Spleen (tissue), 11 donors: ENCODE measurements around the gene ACOXL. TPM values are rescaled to one million over a fixed set of nuclear protein-coding genes. Genes with fewer than 3 reads are reported as not detected.

Source experiments
- DNase-seq: peaks from one replicate; pipeline ENCODE4 v3.0.0-alpha.2; 2020
- H3K27ac ChIP-seq, 8 donors: fragments of 200-600 bp; sonication (generic) in 7 of 8; 1 replicate in 4 of 8; 2 replicates in 4 of 8; pipeline versions ENCODE4 v1.5.0 to v1.8.0; 2016 to 2021; ENCODE audit warnings: inconsistent platforms in 4 of 8, mild to moderate bottlenecking in 4 of 8, moderate library complexity in 1 of 8
- H3K27me3 ChIP-seq, 7 donors: fragments of 200-600 bp; sonication (generic) in 6 of 7; replicated peaks in 1 of 7; 1 replicate in 4 of 7; 2 replicates in 3 of 7; pipeline versions ENCODE4 v1.5.0 to v1.8.0; 2016 to 2021; ENCODE audit warnings: inconsistent platforms in 3 of 7, mild to moderate bottlenecking in 1 of 7
- H3K36me3 ChIP-seq, 6 donors: fragments of 200-600 bp; sonication (generic) in 5 of 6; 1 replicate in 4 of 6; 2 replicates in 2 of 6; pipeline versions ENCODE4 v1.5.0 to v1.8.0; 2016 to 2021; ENCODE audit warnings: inconsistent platforms in 2 of 6
- H3K4me1 ChIP-seq, 6 donors: fragments of 200-600 bp; sonication (generic) in 5 of 6; 1 replicate in 3 of 6; 2 replicates in 3 of 6; pipeline versions ENCODE4 v1.5.0 to v1.8.0; 2016 to 2021; ENCODE audit warnings: inconsistent platforms in 3 of 6
- H3K4me3 ChIP-seq, 8 donors: fragments of 200-600 bp; sonication (generic) in 7 of 8; 1 replicate in 4 of 8; 2 replicates in 4 of 8; pipeline versions ENCODE4 v1.5.0 to v1.8.0; 2016 to 2021; ENCODE audit warnings: inconsistent platforms in 4 of 8, mild to moderate bottlenecking in 4 of 8, moderate library complexity in 2 of 8
- H3K9me3 ChIP-seq, 8 donors: fragments of 200-600 bp; sonication (generic) in 7 of 8; 1 replicate in 4 of 8; 2 replicates in 4 of 8; pipeline versions ENCODE4 v1.5.0 to v1.8.0; 2016 to 2021; ENCODE audit warnings: inconsistent platforms in 4 of 8
- POLR2A ChIP-seq, 3 donors: fragments of 450-650 bp; IDR thresholded peaks; one replicate each; pipeline ENCODE4 v1.5.1; 2017; ENCODE audit warnings: antibody characterized with exemption in 3 of 3, mild to moderate bottlenecking in 1 of 3
- POLR2AphosphoS5 ChIP-seq, 3 donors: sonication (generic); formaldehyde crosslinking; IDR thresholded peaks; one replicate each; pipeline ENCODE4 v1.5.1; 2017; ENCODE audit warnings: antibody characterized with exemption in 3 of 3
- WGBS, 5 donors: extraction: QIAGEN DNeasy Blood & Tissue Kit in 3 of 5; methylation state at CpG; one replicate each; pipeline versions ENCODE4 v1.1.5 to v1.1.7; 2013 to 2018; 5-methylcytosine and 5-hydroxymethylcytosine counted together
- intact Hi-C: fragments of 100-400 bp; cut with DNase I; formaldehyde crosslinking; loops from one replicate; pipeline ENCODE4 v1.15.0; 2023; ENCODE audit warnings: low total_unique reads
- polyA plus RNA-seq, 3 donors: library from polyadenylated mRNA; stranded (reverse); fragments of 200-250 nt; gene quantifications; one replicate each; pipeline ENCODE4 v1.2.1, GENCODE V29; 2013
- total RNA-seq, 7 donors: library from RNA; depleted of rRNA in 3 of 7; stranded (reverse); fragments of >200 nt in 3 of 7; fragmentation: NEBNext Ultra II Directional in 4 of 7; extraction: Animal tissue kit (Norgen Biotek cat#: 25700) in 4 of 7; gene quantifications; one replicate each; pipeline versions ENCODE4 v1.1.0 to v1.2.1, GENCODE V29; 2016 to 2021
- TF ChIP-seq, protein P1 (sequence below), 11 experiments: fragments of 200-600 bp in 7 of 11; fragments of 450-650 bp in 4 of 11; sonication (generic) in 4 of 11; IDR thresholded peaks in 8 of 11; conservative IDR thresholded peaks in 3 of 11; 1 replicate in 7 of 11; 2 replicates in 4 of 11; pipeline versions ENCODE4 v1.4.0 to v1.8.0; 2016 to 2021; ENCODE audit warnings: antibody characterized with exemption in 11 of 11, inconsistent platforms in 4 of 11, mild to moderate bottlenecking in 1 of 11
- donor health status: healthy with polysubstance abuse.
- donor health status: DM: no; HTN: no; CAD: no; lungs with moderate emphysema.
- donor health status: DM: no; HTN: no; CAD: no.
- donor health status: Bipolar disorder and iron deficiency.
- donor health status: healthy.
- donor health status: DM: no; HTN: no; CAD: no.
- donor health status: DM: yes; HTN: yes; CAD: no.

Gene ACOXL
- total and polyA plus RNA-seq, 10 donors, result 0.04 to 1.0 (median 0.66) TPM

DNA sequence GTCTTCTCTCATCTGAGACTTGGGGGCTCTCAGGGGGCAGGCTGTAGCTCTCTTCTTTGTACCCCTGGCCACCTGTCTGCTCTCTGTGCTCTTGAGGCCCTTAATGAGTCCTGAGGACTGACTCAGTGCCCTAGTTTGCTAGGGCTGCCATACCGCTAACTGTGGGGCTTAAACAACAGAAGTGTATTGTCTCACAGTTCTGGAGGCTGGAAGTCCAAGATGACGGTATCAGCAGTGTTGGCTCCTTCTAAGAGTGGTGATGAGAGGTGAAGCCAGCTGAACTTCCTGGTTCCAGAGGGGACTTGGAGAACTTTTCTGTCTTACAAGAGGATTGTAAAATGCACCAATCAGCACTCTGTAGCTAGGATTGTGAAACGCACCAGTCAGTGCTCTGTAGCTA lies 67.0 kb downstream of the ACOXL start:
- Histone ChIP-seq H3K27me3 (peaks cover 0 to 83% (median 6%) of the 10 kb centered on the region in 7 donors), H3K27ac (no peak overlapping the region), H3K4me1 (peaks cover 0 to 2% (median 0%) of the 10 kb centered on the region in 6 donors), H3K4me3 (no peak overlapping the region), H3K36me3 (no peaks in the 10 kb centered on the region), H3K9me3 (peaks cover 0 to 9% (median under 1%) of the 10 kb centered on the region in 8 donors)
- 87 to 98% (median 94%) methylated on average over 3 of the region's 3 CpGs for WGBS, 5 donors
- TF ChIP-seq POLR2AphosphoS5 (IDR thresholded peaks at IDR 0.05) (no peak), POLR2A (IDR thresholded peaks at IDR 0.05) (no peak)
- TF ChIP-seq, protein P1, sequence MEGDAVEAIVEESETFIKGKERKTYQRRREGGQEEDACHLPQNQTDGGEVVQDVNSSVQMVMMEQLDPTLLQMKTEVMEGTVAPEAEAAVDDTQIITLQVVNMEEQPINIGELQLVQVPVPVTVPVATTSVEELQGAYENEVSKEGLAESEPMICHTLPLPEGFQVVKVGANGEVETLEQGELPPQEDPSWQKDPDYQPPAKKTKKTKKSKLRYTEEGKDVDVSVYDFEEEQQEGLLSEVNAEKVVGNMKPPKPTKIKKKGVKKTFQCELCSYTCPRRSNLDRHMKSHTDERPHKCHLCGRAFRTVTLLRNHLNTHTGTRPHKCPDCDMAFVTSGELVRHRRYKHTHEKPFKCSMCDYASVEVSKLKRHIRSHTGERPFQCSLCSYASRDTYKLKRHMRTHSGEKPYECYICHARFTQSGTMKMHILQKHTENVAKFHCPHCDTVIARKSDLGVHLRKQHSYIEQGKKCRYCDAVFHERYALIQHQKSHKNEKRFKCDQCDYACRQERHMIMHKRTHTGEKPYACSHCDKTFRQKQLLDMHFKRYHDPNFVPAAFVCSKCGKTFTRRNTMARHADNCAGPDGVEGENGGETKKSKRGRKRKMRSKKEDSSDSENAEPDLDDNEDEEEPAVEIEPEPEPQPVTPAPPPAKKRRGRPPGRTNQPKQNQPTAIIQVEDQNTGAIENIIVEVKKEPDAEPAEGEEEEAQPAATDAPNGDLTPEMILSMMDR (IDR thresholded peaks at IDR 0.05 in 8 of 11, conservative IDR thresholded peaks at IDR 0.05 in 3 of 11), result no peak
- no peak for DNase-seq
- intact Hi-C loops, result no loop called here

DNA sequence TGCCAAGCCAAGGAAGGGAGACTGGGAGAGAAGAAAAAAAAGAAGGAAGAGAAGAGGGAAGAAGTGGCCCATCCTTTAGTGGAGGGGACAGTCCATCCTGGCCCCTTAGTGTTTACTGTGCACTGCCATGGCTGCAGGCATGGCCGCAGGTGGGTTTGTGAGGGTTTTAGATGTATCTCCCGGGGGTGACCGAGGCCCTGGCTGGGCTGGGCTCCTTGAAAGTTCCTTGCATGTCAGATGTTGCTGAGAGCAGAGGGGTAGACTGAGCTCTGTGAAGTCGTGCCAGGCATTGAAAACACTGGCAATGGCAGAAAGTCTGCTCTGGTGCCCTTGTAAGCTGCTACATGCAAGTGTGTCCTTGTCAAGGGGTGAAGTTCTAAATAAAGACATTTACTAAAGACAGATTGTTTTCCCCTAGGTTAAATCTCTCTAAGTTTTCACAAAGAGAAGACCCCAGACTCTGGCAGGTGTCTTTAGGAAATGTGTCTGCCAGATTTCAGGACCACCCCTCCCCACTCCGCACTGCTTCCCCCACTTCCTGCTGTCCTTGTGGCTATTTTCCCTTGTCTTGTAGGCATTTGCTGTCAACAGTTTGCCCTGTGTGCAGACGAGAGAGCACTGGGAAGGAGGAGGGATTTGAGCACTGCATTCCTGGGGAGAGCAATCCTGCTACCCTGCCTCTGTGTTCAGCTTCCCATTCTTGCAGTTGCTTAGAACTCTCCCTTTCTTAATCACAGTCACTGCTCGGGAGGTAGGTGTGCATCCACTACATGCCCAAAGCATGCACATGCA lies 68.4 kb downstream of the ACOXL start:
- H3K9me3 ChIP-seq, result peaks cover 0 to 13% (median 2%) of the 10 kb centered on the region in 8 donors
- DNase-seq, result no peak
- H3K27me3 ChIP-seq, result peaks cover 0 to 83% (median 5%) of the 10 kb centered on the region in 7 donors
- H3K4me1 ChIP-seq, result peaks cover 0 to 16% (median 12%) of the 10 kb centered on the region in 6 donors
- WGBS, 5 donors, result 65 to 80% (median 69%) methylated on average over 7 of the region's 7 CpGs
- intact Hi-C loops, result no loop called here
- H3K4me3 ChIP-seq, result no peak overlapping the region
- TF ChIP-seq POLR2AphosphoS5 (IDR thresholded peaks at IDR 0.05), result no peak
- no peaks in the 10 kb centered on the region for H3K36me3 ChIP-seq
- no peak overlapping the region for H3K27ac ChIP-seq

DNA sequence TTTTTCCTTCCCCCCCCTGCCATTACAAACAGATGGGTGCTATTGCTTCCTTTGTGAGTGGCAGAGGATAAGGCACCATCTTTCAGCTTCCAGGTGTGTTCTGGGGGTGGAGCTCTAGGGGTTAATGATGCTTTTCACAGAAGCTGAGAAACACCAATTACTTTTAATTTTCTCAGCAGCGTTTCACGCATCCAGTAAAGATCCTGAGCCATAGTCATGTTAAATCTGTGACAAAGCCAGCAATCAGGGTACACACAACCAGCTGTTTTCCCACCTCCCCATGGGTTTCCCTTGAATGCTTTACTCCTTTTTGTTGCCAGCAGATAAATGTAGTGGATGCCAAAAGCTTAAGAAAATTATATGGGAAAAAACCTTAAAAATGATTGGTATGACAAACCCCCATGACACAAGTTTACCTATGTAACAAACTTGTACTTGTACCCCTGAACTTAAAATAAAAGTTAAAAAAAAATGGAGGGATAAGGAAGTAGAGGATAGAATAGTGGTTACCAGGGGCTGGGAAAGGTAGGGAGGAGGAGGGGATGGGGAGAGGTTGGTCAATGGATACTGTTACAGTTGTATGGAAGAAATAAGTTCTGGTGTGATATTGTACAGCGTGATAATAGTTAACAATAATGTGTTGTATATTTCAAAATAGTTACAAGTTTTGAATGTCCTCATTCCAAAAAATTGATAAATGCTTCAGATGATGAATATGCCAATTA lies 70.0 kb downstream of the ACOXL start:
- H3K27ac ChIP-seq, result no peak overlapping the region
- peaks cover 0 to 89% (median 5%) of the 10 kb centered on the region in 7 donors for H3K27me3 ChIP-seq
- peaks cover 0 to 26% (median 18%) of the 10 kb centered on the region in 6 donors for H3K4me1 ChIP-seq
- H3K36me3 ChIP-seq, result no peaks in the 10 kb centered on the region
- TF ChIP-seq POLR2AphosphoS5 (IDR thresholded peaks at IDR 0.05), result no peak
- TF ChIP-seq, protein P1 (IDR thresholded peaks at IDR 0.05 in 8 of 11, conservative IDR thresholded peaks at IDR 0.05 in 3 of 11), result no peak
- TF ChIP-seq POLR2A (IDR thresholded peaks at IDR 0.05), result no peak
- intact Hi-C loops, result no loop called here
- no peak for DNase-seq
- 72 to 88% (median 82%) methylated on average over 3 of the region's 3 CpGs for WGBS, 5 donors
- H3K9me3 ChIP-seq, result peaks cover 0 to 13% (median 2%) of the 10 kb centered on the region in 8 donors
- no peak overlapping the region for H3K4me3 ChIP-seq

DNA sequence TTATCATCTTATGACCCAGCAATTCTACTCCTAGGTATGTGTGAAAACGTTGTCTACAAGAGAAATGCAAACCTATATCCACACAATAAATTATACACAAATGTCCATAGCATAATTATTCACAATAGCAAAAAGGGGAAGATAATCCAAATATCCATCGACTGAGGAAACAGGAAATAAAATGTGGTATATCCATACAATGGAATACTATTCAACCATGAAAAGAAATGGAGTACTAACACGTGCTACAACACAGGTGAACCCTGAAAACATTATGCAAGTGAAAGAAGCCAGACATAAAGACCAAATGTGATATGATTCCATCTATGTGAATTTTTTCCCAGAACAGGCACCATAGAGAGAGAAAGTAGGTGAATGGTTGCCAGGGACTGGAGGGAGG lies 72.1 kb downstream of the ACOXL start:
- peaks cover 0 to 26% (median 18%) of the 10 kb centered on the region in 6 donors for H3K4me1 ChIP-seq
- TF ChIP-seq POLR2A (IDR thresholded peaks at IDR 0.05) (no peak), POLR2AphosphoS5 (IDR thresholded peaks at IDR 0.05) (no peak)
- TF ChIP-seq, protein P1 (IDR thresholded peaks at IDR 0.05 in 8 of 11, conservative IDR thresholded peaks at IDR 0.05 in 3 of 11), result no peak
- no peaks in the 10 kb centered on the region for H3K36me3 ChIP-seq
- DNase-seq, result no peak
- H3K27me3 ChIP-seq, result peaks cover 0 to 79% (median 5%) of the 10 kb centered on the region in 7 donors
- intact Hi-C loops, result no loop called here
- H3K27ac ChIP-seq, result no peak overlapping the region
- no peak overlapping the region for H3K4me3 ChIP-seq
- 82 to 87% (median 85%) methylated on average over 3 of the region's 3 CpGs for WGBS, 5 donors
- peaks cover 0 to 13% (median 2%) of the 10 kb centered on the region in 8 donors for H3K9me3 ChIP-seq
